Cerebellar nuclear complex (tissue), 1 donor: Measurements from ENCODE around the gene CABP1.
"Not testable (repeated sequence)": the region's sequence is repeated elsewhere in the genome, so short reads cannot be mapped to it uniquely, and the experiment has no call there.

Experiments used
- DNase-seq, 2 experiments: peaks; one replicate each; lab custom pipeline; 2025; lab: John Stamatoyannopoulos, UW

The CABP1 gene

DNA sequence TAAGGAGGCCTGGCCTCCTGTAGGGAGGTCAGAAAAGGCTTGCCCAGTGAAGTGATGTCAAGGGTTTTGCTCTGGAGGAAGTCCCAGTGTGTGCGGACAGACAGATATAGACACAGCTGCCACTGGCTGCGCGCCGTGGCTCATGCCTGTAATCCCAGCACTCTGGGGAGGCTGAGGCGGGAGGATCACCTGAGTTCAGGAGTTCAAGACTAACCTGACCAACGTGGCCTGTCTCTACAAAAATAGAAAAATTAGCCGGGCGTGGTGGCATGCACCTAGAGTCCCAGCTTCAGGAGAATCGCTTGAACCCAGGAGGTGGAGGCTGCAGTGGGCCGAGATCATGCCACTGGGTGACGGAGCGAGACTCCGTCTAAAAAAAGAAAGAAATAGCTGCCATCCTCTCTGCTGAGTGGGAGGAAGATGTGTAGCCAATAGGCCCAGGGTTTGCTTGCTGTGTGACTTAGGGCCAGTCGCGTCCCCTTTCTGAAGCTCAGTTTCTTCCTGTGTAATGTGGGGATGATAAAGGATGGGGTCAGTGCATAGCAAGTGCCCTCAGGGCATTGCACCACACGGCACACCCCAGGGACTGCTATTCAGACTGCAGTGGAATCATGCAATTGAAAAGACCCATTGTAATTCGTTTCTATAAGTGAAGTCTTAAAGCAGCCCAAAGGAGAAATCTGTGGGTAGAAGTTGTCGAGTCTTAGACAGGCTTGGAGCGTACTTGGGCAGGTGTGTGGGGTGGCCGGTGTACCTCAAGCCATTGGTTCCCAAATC lies 27.9 kb downstream of the CABP1 start:
- no peak for DNase-seq

DNA sequence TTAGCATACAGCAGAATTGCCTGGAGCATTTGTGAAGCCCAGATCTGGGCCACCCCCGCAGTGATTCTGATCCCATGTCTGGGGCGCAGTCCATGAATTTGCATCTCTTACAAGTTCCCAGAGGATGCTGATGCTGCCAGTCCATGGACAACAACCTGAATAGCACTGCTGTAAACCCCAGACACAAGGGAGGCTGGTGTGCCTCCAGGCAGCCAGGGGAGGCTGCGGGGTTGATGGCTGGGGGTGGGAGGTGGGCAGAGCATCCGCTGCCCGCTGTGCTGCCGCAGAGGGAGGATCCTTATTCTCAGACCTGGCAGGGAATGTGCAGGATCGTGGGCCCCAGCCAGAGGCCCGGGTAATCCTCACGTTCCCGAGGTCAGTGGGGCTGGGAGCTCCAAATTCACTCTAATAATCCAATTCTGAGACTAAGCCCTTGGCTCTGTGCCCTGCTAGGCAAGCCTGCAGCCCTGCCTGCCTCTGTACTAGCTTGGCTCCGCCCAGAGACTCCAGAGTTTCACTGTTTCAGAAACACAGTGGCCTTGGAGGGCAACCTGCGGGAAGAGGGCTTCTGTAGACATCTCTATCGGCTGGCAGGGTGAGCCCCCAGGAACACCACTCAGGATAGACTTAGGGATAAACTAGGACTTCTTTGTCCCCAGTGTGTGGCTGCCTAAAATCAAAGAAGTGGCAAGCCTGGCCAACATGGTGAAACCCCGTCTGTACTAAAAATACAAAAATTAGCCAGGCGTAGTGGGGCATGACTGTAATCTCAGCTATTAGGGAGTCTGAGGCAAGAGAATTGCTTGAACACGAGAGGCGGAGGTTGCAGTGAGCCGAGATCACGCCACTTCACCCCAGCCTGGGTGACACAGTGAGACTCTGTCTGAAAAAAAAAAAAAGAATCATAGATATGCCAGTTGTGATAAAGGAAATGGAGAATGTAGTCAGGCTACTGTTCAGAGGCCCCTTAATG lies 28.7 kb downstream of the CABP1 start:
- DNase-seq = no peak

DNA sequence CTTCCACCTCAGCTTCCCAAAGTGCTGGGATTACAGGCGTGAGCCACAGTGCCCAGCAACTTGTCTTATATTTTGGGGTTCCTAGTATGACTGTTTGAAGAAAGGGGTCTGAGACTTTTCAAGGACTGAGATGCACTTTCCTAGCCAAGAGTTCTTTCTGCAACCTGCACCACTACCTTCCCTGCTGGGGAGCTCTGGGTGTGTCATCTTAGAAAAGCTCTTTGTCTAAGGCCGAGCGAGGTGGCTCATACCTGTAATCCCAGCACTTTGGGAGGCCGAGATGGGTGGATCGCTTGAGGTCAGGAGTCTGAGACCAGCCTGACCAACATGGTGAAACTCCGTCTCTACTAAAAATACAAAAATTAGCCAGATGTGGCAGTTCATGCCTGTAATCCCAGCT lies 29.8 kb downstream of the CABP1 start:
- not testable (repeated sequence) for DNase-seq

DNA sequence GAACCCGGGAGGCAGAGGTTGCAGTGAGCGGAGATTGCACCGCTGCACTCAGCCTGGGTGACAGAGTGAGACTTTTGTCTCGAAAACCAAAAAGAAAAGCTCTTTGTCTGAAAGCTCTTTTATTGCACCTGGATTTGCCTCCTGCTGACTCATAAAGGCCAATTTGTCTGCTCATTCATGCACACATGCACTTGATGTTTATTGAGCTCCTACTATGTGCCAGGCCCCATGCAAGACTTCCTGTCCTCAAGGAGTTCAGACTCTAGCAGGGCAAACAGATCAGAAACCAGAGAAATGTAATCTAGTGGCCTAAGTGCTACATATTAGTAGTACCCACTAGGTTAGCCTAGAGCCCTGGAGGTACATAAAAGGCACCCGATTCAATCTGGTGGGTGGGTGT lies 30.2 kb downstream of the CABP1 start:
- no peak for DNase-seq

DNA sequence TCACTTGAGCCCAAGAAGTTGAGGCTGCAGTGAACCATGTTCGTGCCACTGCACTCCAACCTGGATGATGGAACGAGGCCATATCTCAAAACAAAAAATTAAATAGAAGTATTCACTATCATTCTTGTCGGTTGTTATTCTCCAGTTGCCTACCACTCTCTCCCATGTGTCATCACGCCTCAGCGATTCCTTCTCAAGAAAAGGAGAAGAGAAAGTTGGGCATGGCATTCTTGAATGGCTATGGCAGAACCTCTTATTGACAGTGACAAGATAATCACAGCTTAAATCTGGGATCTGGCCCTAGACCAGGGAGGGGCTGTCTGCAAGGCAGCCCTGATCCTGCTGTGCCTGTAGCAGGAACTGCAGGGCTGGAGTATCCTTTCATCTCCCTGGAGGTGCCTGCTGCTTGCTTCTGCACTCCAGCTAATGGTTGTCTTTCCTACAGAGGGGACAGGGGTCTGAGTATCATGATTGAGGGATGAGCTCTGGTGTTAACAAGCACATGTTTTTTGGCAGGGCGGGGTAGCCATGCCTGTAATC lies 33.7 kb downstream of the CABP1 start:
- no peak for DNase-seq

DNA sequence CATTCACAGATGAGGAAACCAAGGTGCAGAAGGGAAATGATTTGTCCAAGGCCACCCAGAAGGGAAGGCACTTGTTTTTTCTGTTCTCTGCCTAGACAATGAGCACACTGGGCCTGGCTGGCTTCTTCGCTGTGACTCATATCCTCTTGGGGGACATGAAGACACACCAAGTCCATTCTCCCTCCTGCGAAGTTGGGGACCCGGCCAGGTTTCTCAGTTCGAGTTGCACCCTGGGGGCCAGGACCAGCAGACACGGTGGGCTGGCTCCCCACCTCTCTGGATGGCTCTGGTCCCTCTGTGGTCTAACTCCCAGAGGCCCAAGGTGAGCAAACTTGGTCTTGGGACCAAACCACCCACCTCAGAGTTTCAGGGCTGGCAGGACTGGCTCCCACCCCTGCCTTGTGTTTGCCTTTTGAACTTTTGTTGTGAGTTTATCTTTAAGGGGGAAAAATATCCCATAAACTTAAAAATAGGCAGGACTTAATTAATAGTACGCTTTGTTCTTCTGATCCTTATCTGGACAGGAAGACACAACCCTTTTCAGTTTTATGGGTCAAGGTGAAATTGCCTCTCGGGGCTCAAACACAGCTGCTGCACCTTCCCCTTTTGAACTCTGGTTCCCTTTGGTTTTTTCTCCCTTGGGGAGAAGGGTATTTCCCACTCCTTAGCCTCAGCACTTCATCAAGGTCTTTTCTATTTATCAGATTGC lies 37.5 kb downstream of the CABP1 start:
- DNase-seq = no peak

DNA sequence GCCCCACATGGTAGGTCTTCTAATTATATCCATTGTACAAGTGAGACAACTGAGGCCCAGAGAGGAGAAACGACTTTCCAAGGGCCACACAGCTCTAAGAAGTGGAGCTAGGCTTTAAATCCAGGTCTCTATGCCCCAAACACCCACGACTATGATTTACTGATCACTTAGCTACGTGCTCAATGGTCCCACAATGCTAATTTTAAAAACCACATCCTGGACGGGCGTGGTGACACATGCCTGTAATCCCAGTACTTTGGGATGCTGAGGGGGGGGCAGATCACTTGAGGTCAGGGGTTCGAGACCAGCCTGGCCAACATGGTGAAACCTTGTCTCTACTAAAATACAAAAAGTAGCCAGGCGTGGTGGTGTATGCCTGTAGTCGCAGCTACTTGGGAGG lies 38.1 kb downstream of the CABP1 start:
- DNase-seq = no peak

DNA sequence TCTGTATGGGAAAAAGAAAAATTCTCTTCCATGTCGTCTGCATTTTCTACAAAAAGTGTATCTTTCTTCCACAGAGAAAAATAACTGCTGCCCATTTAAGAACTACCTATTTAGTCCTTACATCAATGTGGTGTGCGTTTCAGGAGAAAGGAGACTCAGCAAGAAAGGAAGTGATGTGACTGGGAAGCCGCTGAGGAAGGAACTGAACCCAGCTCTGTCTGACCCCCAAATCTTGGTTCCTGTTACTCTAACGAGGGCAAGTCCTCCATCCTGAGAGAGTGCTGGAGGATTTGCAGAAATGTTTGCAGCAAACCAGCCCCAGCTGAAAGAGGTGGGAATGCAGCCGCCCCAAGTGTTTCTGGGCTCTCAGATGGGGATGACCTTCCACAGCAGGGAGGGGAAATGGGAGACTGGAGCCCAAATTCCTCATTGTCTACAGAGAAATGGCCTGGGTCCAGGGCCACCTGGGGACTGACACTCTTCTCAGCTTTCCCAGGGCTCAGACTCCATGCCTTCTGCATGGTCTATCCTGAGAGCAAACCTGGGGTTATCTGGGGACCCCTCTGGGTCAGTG lies 39.8 kb downstream of the CABP1 start:
- DNase-seq = no peak

DNA sequence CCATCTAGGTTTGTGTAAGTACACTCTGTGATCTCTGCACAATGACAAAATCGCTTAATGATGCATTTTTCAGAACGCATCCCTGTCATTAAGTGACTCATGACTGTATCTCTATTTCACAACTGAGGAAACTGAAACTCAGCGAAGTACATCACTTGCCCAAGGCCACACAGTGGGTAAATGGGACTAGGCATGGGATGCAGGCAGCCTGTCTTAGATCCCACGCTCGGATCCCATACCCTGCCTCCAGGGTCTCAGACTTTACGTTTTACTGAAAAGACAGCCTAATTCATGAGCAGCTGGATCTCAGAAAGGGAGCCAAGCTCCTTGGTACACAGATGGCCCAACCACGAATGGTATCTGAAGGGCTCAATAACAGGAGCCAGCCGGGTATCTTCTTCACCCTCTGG lies 44.1 kb downstream of the CABP1 start:
- DNase-seq = no peak

DNA sequence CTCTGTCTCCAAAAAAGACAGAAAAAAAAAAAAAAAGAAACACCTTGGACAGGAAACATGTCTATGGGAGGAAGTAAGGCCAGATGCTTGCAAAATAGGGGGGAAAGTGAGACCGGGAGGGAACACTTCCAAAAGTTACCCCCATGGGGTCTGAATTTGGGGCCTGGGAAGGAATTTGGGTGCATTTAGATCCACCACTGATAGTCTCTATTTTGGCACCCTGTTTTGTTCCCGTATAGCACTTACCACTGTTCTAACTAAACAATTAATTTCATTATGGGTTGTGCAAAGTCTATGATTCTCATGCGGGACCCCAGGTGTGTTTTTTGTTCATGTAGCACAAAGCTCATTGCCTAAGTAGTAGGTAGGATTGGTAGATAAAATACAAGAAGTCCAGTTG lies 45.1 kb downstream of the CABP1 start:
- no peak for DNase-seq

DNA sequence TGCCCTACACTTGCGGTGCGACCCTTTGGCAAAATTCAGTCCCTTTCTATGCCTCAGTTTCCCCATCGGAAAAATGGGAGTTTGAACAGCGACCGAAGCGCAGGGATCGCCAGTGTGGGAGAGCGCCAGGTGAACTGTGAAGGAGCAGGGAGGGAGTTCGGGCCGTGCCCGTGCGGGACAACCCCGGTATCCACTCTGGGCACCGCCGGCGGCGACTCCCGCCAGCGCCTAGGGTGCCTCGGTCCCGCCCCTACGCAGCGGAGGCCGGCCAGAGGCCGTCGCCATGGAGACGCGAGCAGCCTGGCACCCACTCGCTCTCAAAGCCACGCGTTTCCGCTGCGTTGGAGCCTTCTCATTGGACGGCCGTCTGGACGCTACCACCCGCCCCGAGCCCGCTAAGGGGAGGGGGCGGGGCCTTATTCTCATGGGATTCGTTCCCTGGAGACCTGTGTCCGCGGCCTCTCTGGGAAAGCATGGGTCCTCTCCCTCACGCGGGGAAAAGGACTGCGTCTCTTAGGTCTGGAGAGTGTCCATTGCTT lies 45.8 kb downstream of the CABP1 start:
- DNase-seq = peak in 1 of 2 experiments; percentile 89

DNA sequence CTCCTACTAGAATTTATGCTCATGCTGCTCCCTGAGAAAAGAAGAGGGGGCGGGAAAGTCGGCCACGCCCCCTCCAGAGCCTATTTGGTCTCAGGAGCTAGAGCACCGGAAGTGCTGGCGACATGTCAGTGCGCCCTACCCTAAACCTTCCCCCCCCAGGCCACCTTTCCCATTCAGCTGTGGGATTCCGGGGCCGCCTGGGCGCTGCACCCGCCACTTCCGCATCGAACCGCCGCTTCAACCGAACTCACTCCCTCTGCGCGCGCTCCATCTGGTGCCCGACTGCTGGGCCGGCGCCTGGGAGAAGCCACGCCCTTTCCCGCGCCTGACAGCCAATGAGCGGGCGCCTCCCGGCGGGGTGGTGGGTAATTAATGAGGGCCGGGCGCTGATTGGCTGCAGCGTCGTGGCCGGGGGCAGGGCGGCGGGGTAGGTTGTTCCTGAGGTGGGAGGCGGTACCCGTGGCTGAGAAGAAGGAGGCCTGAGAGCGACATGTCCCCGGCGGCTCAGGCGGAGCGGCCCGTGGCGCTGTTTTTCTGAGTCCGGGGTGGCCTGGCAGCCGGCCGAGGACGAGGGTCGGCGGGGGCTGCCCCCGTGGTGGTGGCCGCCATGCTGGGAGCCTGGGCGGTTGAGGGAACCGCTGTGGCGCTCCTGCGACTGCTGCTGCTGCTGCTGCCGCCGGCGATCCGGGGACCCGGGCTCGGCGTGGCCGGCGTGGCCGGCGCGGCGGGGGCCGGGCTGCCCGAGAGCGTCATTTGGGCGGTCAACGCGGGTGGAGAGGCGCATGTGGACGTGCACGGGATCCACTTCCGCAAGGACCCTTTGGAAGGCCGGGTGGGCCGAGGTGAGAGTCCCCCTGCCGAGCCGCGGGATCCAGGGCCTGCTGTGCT lies 46.5 kb downstream of the CABP1 start, which contains the start of gene MLEC:
MLEC (plus strand) TSS at position 460 of the 888 bp plus-strand sequence; CDS start at position 608, 148 bp downstream.
- DNase-seq = peak; percentile 54 to 90

DNA sequence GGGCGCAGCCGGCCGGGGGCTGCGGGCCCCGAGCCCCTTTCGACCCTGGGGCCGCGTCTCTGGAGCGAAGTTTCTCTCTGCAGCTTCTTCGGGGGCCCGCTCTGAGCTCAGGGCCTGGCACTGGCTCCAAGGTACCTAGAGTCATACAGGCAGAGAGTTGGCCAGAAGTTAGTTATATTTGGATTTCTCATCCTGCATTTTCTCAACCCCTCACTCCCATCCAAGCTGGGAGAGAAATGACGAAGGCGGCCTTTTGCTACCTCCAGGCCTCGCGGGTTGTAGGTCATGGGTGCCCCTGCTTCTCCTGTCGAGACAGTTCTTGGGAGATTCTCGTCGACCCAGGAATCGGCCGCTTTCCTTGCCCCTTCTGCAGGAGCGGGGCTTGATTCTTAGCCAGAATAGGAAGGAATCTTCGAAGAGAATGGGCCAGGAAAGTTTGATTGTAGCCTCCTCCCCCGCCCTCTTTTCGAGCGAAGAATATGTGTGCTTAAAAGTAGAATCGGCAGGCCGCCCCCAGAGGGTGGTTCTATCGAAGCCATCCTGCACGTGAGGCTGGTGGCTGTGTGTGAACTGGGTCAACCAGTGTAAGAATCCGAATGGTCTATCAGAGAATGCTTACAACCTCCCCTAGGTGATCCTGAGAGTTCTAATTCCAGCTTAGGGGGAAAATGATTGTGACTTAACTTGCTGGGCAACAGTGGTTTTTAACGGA lies 47.3 kb downstream of the CABP1 start:
- no peak for DNase-seq

DNA sequence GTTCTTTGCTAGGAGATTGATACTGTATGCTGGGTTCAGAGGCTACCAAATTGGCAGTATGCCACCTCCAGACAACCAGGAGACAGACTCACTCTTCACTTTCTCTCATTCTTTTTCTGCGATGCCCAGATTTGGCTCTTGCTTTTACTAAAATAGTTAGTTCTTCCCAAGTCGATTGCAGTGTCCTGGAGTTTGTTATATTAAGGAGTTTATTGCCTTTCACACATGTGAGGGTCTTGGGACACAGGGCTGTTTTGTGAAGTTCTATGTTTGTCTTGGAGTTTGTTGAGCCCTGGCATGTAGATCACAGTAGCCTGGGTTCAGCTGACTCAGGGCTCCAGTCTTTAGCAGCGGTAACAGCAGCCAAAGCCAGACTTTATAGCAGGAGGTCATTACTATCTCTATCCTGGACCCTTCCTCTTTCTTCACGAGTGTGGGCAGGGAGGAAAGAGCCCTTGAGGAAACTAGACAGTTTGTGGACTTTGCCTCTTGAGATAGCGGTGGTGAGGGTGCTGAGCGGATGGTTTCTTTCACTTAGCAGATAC lies 48.2 kb downstream of the CABP1 start:
- DNase-seq = no peak

DNA sequence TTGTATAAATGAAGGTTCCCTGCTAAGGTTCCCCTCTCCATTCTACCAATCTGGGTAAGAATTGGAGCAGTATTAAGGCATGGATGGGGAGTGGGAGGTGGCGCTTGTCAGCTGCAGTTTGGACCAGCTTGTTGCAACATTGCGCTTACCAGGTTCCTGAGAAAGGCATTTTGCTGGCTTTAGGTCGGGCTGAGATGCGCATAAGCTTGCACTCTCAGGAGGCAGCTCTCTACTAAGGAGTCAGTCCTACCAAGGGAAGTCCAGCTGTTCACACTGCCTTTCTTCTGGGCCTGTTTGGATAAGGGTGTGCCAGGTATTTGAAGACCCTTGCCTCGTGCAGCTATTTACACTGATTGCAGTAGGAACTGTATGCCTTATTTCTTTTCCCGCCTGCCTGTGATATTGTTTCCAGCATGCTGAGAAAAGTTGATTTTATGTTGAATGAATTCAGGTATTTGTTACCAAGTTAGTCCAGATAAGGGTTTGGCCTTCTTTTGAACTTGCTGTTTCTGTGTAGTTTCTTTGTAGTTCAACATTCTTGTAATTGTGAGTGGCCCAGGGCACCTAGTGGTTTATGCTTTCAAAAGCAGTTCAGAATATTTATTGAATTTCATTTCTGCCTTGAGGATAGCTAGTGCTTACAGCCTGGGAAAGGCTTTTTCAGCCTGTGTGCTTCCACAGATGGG lies 49.1 kb downstream of the CABP1 start:
- DNase-seq = no peak

DNA sequence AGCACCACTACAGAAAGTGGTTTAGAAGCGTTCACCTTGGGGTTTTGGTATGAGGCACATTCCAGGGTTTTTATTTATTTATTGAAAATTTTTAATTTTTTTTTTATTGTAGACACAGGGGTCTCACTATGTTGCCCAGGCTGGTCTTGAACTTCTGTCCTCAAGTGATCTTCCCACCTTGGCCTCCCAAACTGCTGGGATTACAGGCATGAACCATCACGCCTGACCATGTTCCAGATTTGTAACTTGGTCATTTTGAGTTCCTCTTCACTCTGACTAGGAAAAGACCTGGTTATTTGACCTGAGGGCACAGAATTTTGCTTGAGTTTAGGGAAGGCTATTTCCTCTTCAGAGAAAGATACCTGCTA lies 49.6 kb downstream of the CABP1 start:
- DNase-seq = no peak

DNA sequence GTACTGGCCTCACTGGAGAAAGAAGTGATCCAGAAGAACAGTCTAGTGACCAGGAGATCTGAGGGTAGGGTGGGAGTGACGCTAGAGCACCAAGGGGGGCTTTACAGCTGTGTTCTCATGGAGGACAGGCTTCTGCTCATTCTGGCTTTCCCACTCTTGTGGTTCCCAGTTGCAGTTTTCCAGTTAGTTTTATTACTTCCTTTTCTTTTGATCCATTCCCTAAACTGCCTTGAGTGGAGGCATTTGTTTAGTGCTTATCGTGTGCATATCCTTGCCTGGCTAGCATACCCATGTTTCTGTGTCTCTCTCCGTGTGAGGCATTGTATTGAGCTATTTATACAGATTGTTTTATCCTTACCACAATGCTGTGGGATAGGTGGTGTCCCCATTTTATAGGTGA lies 50.6 kb downstream of the CABP1 start:
- DNase-seq = no peak

DNA sequence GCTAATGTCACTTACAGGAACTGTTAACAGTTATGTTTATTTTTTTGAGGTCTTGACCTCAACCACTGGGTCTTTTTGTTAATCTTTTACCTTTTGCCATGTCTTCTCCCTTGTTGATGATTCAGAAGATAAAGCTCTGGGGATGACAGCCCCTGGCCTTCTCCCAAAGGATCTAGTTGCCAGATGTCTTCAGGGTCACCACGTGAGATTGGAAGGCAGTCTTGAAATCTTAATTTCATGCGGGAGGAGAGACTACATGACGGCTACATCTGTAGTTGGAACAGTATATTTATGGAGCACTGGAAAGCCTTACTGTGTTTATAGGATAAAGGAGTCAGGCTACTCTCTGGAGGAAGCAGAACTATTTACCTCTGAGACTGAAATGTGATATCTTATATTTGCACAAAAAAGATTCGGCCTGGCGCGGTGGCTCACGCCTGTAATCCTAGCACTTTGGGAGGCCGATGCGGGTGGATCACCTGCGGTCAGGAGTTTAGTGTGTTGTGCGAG lies 52.2 kb downstream of the CABP1 start:
- no peak for DNase-seq

DNA sequence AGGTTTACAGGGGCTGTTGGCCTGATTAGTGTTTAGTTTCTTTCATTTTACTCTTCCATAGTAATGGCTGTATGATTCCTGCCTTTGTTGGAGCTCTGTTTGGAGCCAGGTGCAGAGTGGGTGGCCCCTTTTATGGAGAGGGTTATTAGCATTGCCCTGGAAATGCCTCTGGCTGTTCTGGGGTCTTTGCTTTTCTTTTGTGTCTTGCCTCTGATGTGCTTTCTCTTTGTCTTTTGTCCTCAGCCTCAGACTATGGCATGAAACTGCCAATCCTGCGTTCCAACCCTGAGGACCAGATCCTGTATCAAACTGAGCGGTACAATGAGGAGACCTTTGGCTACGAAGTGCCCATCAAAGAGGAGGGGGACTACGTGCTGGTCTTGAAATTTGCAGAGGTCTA lies 53.4 kb downstream of the CABP1 start:
- no peak for DNase-seq
